Esophagus muscularis mucosa (tissue), 4 donors: ENCODE results near the gene TSR2. TPM values are rescaled to one million over a fixed set of nuclear protein-coding genes. Genes with fewer than 3 reads are reported as not detected.
A peak's percentile ranks its signal among the peaks of the same experiment; 100 is the strongest.

Experiments
- DNase-seq: peaks from one replicate; pipeline ENCODE4 v3.0.0-alpha.2; 2017; ENCODE audit errors: extremely low spot score
- H3K27ac ChIP-seq, 4 donors: fragments of 200-600 bp; sonication (generic); replicated peaks in 1 of 4; 1 replicate in 3 of 4; 2 replicates in 1 of 4; pipeline ENCODE4 v1.5.1; 2016 to 2019; ENCODE audit warnings: mild to moderate bottlenecking in 1 of 4
- H3K27me3 ChIP-seq, 4 donors: fragments of 200-600 bp; sonication (generic); one replicate each; pipeline versions ENCODE4 v1.5.1 to v1.6.0; 2016 to 2019
- H3K36me3 ChIP-seq, 4 donors: fragments of 200-600 bp; sonication (generic); one replicate each; pipeline ENCODE4 v1.5.1; 2016 to 2019
- H3K4me1 ChIP-seq, 4 donors: fragments of 200-600 bp; sonication (generic); one replicate each; pipeline ENCODE4 v1.5.1; 2016 to 2019
- H3K4me3 ChIP-seq, 4 donors: fragments of 200-600 bp; sonication (generic); 1 replicate in 2 of 4; 2 replicates in 2 of 4; pipeline ENCODE4 v1.5.1; 2016 to 2019; ENCODE audit warnings: mild to moderate bottlenecking in 4 of 4, moderate library complexity in 1 of 4
- H3K9me3 ChIP-seq, 4 donors: fragments of 200-600 bp; sonication (generic); 1 replicate in 3 of 4; 2 replicates in 1 of 4; pipeline ENCODE4 v1.5.1; 2016 to 2019
- EP300 ChIP-seq: sonication (generic); formaldehyde crosslinking; IDR thresholded peaks from one replicate; pipeline ENCODE4 v1.6.1; 2017; ENCODE audit warnings: antibody characterized with exemption
- POLR2A ChIP-seq: fragments of 450-650 bp; IDR thresholded peaks from one replicate; pipeline ENCODE4 v1.6.1; 2017; ENCODE audit warnings: antibody characterized with exemption, moderate library complexity, mild to moderate bottlenecking, low read depth
- POLR2AphosphoS5 ChIP-seq, 2 donors: sonication (generic); formaldehyde crosslinking; IDR thresholded peaks; one replicate each; pipeline ENCODE4 v1.6.1; 2017; ENCODE audit warnings: antibody characterized with exemption in 2 of 2
- WGBS: methylation state at CpG from one replicate; pipeline ENCODE4 v1.1.5; 2018; 5-methylcytosine and 5-hydroxymethylcytosine counted together
- intact Hi-C: fragments of 100-400 bp; cut with DNase I; formaldehyde crosslinking; loops from one replicate; pipeline ENCODE4 v1.15.1; 2023
- total RNA-seq, 4 donors: library from RNA; depleted of rRNA; stranded (reverse); fragments of >200 nt; gene quantifications; one replicate each; pipeline versions ENCODE4 v1.1.0 to v1.2.1, GENCODE V29; 2016
- TF ChIP-seq, protein P1 (sequence below), 3 experiments: fragments of 200-600 bp in 2 of 3; fragments of 450-650 bp in 1 of 3; sonication (generic) in 2 of 3; IDR thresholded peaks; one replicate each; pipeline ENCODE4 v1.5.1; 2017 to 2019; ENCODE audit warnings: antibody characterized with exemption in 3 of 3, mild to moderate bottlenecking in 2 of 3, moderate library complexity in 1 of 3

Gene TSR2, protein sequence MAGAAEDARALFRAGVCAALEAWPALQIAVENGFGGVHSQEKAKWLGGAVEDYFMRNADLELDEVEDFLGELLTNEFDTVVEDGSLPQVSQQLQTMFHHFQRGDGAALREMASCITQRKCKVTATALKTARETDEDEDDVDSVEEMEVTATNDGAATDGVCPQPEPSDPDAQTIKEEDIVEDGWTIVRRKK
- 10 to 100 TPM; 28.2 to 34.0 (median 31.3) TPM for total RNA-seq

DNA sequence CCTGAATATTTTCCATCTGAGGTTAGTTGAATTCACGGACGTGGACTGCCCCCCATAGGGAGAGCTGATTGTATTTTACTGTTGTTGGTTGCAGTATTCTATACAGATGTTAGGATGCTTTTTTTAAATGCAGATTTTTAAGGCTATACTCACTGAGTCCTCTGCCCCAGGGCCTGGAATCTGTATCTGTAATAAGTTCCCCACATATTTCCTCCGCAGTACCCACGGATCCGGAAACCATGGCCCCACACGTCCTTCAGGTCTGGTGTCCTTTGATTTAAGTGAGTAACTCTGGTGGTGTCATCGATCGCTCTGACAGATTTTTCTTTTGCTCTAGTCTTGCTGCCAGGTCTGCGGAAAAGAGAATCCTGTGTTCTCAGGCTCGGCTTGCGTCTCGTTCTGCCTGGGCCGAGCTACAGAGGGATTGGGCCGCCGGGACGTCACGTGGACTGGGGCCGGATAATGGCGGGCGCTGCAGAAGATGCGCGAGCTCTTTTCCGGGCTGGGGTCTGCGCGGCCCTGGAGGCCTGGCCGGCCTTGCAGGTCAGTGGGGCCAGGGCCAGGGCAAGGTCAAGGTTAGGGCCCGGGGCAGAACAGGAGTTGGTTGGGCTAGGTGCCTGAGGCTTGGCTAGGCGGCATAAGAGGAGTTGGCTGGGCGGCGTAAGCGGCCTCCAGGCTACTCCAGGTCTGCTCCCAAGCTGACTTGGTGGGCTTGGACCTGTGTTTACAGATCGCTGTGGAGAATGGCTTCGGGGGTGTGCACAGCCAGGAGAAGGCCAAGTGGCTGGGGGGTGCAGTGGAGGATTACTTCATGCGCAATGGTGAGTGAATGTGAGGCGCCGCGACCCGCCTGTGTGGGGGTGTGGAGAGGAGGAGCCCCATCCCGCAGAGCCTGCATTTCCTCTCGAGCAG lies at the start of gene TSR2:
Gene TSR2, plus strand, starts transcription at position 445 of the 912 bp plus-strand sequence. Its CDS starts 18 bp downstream, at position 463.
- Histone ChIP-seq H3K4me1 (peaks cover 11 to 27% (median 24%) of the 10 kb centered on the region in 4 donors), H3K4me3 (peak within 1 kb of the TSS; percentile 77 to 89 (median 78)), H3K27me3 (no peaks in the 10 kb centered on the region), H3K36me3 (peaks cover 0 to 22% (median 13%) of the 10 kb centered on the region in 4 donors), H3K9me3 (no peaks in the 10 kb centered on the region), H3K27ac (peak within 1 kb of the TSS; percentile 68 to 74 (median 71))
- TF ChIP-seq POLR2AphosphoS5 (IDR thresholded peaks at IDR 0.05), result peak; percentile 82 to 90
- TF ChIP-seq, protein P1, sequence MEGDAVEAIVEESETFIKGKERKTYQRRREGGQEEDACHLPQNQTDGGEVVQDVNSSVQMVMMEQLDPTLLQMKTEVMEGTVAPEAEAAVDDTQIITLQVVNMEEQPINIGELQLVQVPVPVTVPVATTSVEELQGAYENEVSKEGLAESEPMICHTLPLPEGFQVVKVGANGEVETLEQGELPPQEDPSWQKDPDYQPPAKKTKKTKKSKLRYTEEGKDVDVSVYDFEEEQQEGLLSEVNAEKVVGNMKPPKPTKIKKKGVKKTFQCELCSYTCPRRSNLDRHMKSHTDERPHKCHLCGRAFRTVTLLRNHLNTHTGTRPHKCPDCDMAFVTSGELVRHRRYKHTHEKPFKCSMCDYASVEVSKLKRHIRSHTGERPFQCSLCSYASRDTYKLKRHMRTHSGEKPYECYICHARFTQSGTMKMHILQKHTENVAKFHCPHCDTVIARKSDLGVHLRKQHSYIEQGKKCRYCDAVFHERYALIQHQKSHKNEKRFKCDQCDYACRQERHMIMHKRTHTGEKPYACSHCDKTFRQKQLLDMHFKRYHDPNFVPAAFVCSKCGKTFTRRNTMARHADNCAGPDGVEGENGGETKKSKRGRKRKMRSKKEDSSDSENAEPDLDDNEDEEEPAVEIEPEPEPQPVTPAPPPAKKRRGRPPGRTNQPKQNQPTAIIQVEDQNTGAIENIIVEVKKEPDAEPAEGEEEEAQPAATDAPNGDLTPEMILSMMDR (IDR thresholded peaks at IDR 0.05), result no peak
- 35% methylated on average over 26 of the region's 40 CpGs for WGBS
- DNase-seq, result peak; percentile 93
- intact Hi-C loops, result no loop called here

DNA sequence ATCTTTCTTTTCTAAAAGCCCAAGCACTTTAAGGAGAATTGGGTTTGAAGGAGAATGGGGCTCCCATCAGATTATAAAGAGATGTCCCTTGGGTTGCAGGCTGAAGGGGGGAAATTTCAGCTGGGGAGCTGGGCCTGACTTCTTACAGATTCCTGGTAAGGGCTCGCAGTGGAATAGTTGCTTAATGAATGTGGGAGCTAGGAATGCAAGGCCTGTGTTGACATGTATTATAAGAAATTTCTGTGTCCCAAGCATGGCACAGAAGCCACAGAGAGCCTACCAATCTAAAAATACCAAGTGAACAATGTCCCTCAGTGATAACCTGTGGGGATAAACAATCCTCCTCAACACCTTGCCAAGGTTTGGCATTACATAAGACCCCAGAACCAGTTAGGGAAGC lies 43.1 kb upstream of the TSR2 start:
- no peaks in the 10 kb centered on the region for H3K9me3 ChIP-seq
- H3K27ac ChIP-seq, result no peak overlapping the region
- no peak for TF ChIP-seq EP300
- no peak for TF ChIP-seq POLR2AphosphoS5 (IDR thresholded peaks at IDR 0.05)
- TF ChIP-seq, protein P1 (IDR thresholded peaks at IDR 0.05), result no peak
- no peak for TF ChIP-seq POLR2A
- 86% methylated on average over 1 of the region's 1 CpG for WGBS
- no peak for DNase-seq
- H3K4me1 ChIP-seq, result no peaks in the 10 kb centered on the region
- no peaks in the 10 kb centered on the region for H3K36me3 ChIP-seq
- intact Hi-C loops, result no loop called here
- no peaks in the 10 kb centered on the region for H3K27me3 ChIP-seq
- H3K4me3 ChIP-seq, result no peak overlapping the region

DNA sequence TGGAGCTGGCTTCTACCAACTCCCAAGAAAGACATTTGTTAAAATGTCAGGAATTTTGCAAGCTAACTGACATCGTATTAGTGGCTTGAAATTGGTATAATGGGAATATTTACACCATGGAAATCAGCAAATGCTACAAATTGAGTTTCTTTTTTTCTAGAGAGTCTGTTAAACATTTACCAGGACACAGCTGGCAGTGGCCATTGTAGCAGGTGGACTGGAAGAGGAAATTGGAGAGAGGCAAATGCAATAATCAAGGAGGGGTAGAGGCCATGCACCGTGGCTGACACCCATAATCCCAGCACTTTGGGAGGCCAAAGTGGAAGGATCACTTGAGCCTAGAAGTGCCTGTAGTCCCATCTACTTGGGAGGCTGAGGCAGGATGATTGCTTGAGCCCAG lies 32.9 kb upstream of the TSR2 start:
- Histone ChIP-seq H3K27ac (no peak overlapping the region), H3K9me3 (no peaks in the 10 kb centered on the region), H3K36me3 (no peaks in the 10 kb centered on the region), H3K4me3 (no peak overlapping the region), H3K4me1 (no peaks in the 10 kb centered on the region), H3K27me3 (no peaks in the 10 kb centered on the region)
- TF ChIP-seq, protein P1 (IDR thresholded peaks at IDR 0.05), result no peak
- TF ChIP-seq POLR2A (no peak), EP300 (no peak), POLR2AphosphoS5 (IDR thresholded peaks at IDR 0.05) (no peak)
- DNase-seq, result no peak
- intact Hi-C loops, result no loop called here
- WGBS, result 66% methylated on average over 2 of the region's 2 CpGs

DNA sequence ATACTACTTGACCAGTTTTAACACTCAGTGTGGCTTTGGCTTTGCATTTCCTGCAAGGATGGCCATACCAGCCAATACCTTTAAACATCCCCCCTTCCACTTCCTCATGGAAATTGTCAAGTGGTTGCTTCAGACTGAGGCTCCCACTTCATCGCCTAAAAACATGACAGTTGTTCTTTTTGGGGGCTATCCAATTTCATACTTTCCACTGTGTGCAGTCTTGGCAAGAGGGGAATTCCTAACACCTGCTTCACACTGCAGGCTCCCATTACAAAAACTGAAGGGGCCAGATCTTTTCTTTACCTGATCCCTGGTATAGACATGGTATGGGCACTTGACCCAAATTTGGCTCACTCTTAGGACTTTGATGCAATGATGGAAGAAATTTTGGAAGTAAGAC lies 28.5 kb upstream of the TSR2 start:
- Histone ChIP-seq H3K9me3 (no peaks in the 10 kb centered on the region), H3K36me3 (no peaks in the 10 kb centered on the region), H3K27ac (no peak overlapping the region), H3K27me3 (peaks cover 0 to 10% (median 0%) of the 10 kb centered on the region in 4 donors), H3K4me1 (no peaks in the 10 kb centered on the region), H3K4me3 (no peak overlapping the region)
- WGBS, result 57% methylated on average over 1 of the region's 1 CpG
- TF ChIP-seq, protein P1 (IDR thresholded peaks at IDR 0.05), result no peak
- TF ChIP-seq POLR2A (no peak), EP300 (no peak), POLR2AphosphoS5 (IDR thresholded peaks at IDR 0.05) (no peak)
- intact Hi-C loops, result no loop called here
- DNase-seq, result no peak
